Left hindlimb (tissue), 1 donor: ENCODE results near the gene KL.

Experiments used
- DNase-seq: peaks from one replicate; pipeline ENCODE4 v3.0.0-alpha.2; 2018

The KL gene

DNA sequence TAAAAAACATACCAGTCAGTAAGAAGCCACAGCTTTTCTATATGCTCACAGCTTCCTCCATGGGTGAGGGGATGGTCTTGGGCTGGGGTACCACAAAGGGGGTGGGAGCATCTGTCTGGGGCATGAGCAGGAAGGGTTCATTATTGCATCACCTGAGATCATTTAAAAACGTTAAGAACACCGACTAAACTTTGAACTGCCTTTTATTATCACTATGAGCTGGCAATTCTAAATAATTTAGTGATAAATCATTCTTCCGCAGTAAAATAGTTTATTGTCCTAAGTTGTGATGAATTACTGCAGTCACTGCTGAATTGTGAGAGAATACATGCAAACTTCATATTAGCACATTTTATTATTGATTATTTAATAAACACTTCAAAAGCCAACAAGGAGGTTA lies 71.6 kb downstream of the KL start:
- no peak for DNase-seq

DNA sequence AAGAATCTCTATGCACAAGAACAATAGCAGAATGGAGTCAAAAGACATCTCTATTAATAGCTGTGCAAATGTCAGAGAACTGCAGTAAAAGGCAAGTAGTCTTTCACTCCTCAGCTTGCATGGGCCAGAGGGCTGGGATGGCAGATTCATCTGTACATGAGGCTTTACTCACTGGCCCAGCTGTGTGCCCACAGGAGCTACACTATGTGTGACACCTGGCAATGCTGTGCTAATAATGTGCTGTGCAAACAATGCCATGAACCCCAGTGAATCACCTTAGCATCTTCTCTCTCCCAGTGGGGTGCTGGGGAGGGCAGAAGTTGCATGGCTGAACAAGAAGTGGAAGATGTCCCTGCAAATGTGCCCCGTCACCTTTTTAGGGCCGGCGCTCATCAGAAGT lies 73.1 kb downstream of the KL start:
- no peak for DNase-seq

DNA sequence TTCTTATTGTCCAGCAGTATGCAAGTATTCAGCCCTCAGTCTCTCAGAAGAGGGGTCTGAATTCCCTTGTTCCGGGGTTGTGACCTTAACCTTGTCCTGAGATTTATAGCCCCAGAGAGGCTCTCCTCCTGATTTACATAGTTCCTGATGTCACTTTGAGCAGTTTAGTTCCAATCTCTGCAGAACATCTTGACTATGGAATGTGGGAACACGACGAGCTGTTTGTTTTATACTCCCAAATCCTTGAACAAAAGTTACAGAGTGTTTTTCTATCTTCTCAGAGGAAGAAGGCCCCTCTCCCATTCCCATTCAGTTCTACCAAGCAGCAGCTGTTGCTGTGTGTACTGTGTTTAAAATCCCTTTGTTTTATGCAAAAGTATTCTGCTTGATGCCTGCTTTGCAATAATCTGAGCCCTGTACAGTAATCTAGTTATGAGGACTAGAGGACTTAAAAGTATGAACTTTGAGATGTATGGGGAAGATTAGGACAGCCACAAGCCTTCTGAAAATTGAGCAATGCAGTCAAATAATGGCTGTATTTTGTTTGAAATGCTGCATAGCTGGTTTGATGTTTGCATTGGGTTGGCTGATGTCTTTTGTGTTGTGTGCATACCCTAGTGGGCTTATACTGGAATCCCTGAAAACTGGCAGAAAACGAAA lies 74.7 kb downstream of the KL start:
- no peak for DNase-seq

DNA sequence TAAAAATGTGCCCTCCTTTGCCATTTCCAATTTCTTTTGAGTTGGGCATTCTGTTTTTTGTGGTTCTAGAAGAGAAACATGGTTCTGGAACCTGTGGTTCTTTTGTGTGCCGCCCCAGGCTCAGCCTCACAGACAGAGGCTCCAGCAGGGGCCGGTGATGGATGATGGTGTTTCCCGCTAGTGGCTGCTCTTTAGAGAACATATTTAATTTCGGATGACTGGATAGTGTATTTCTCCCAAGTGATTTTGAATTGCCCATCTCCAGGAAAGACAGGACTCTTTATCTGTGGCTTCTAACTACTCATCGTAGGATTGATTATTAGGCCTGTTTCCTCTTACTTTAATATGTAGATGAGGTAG lies 75.2 kb downstream of the KL start:
- DNase-seq: no peak

DNA sequence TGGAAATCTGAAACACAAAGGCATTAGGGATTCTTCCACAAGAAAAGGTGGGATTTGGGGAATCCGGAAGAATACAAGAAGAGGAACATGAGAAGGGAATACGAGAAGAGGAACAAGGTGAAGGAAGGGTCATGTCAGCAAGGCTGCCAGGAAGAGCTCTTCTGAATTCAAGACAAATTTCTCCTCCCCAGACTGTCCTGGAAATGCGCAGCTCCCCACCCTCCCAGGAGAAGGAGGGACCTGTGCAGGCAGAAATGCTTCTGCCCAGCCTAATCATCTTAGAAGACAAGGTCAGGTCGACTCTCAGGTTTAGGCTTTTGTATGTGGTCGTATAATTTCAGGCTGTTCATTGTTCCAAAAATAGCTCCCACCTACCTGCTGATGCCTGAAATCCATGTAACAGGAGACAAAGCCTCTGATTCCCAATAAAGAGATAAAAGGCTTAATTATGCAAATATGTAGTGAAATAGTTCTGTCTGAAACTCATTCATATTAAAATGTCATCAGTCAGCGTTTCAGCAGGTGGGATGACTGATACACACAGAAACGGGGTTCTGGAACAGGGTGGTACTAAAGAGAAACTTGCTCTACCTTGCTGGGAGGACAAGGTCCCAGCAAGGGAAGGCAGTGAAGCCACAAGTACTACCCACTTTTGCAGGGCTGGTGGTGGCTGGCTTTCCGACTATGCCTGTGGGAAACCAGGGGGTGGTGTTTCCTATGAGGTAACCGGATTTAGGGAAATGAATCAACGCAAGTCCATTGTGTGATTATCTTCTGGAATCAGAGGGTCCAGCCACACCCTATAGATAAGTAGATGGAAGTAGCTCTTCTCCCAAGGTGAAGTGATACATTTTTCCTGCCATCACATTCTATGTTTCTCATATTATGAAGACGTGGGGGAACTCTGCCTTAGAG lies 76.1 kb downstream of the KL start:
- DNase-seq: no peak

DNA sequence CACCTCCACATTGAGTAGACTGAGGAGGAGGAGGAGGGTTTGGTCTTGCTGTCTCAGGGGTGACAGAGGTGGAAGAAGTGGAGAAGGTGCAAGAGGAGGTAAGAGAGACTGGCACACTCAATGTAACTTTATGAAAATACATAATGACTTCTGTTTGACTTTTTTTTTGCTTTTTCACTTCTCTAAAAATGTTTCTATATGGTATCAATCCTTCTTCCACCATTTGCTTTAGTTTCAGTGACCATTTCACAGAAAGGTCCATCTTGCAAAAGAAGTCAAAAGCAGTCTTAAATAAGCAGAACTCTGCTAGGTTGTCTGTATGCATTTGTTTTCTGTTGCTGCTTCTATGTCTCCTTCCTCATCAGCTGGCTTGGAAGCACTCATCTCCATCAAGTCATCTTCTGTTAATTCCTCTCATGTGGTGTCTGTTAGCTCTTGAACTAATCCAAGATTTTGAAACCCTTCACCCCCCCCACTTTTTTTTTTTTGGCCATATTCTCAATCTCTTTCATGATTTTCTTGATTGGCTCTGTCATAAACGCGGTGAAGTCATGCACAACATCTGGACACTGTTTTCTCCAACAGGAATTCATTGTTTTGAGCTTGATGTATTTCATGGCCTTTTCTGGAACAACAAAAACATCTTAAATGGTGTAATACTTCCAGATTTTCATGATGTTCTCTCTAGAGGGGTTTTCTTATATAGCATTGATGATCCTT lies 80.8 kb downstream of the KL start:
- DNase-seq: no peak

DNA sequence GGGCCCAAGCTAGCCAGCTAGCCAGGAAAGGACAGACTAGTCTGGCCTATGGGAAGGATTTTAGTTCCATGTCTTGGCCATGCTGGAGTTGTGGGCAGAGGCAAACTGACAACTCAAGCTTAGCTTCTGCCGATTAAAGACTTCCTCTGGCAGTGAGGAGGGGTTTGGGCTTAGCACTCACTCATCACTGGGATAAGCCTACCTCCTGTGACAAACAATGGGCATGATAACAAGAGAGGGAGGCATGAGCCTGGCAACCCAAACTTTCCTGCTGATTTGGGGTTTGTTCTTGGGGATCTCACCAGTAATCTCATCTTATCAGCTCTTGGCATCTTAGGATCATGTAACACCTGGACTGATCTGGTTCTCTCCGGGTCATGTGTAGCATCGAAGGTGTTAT lies 83.6 kb downstream of the KL start:
- no peak for DNase-seq

DNA sequence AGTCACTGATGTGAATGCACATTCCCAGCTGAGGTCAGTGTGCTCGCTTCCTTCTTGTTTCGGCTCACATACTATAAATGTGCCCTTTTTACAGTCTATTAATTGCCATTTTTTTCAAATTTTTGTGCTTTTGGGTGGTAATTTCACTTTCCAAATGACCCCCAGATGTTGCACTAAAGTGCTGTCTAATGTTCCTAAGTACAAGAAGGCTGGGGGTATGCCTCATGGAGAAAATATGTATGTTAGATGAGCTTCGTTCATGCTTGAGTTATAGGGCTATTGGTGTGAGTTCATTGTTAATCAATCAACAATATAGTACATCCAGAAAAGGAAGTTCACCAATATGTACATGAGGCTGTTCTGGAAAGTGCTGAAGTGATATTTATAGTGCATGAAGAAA lies 84.7 kb downstream of the KL start:
- no peak for DNase-seq

DNA sequence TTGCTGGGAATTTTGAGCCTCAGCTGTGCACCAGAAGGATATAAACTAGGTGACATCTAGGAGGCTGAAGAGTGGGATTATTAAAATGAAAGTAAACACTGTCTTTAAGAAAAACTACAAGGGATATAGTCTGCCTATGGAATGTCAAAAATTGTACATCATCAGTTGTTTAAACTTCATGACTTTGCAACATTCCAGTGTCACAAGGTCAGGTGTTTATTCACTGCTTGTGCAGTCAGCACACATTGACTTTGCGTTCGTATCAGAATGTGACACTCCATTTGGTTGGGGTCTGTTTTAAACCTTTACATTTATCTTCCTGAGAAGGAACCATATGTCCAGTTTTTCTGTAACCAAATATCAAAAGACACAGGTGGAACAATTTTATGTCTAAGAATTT lies 85.6 kb downstream of the KL start:
- DNase-seq: no peak

DNA sequence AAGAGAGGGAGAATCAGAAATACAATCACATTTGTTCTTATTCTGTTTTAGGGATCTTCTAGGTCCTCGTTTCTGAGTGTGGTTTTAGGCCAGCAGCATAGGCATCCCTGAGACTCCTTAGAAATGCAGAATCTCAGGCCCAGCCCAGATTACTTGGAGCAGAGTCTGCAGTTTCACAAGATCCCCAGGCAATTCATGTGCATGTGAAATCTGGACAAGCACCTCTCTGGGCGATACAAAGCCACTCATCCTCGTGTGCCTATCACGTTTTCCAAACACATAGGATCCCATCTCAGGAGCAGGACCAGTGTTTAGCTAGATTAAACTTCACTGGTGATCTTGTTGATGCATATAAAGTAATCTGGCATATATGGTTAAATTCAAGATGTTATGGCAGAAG lies 87.2 kb downstream of the KL start:
- no peak for DNase-seq

DNA sequence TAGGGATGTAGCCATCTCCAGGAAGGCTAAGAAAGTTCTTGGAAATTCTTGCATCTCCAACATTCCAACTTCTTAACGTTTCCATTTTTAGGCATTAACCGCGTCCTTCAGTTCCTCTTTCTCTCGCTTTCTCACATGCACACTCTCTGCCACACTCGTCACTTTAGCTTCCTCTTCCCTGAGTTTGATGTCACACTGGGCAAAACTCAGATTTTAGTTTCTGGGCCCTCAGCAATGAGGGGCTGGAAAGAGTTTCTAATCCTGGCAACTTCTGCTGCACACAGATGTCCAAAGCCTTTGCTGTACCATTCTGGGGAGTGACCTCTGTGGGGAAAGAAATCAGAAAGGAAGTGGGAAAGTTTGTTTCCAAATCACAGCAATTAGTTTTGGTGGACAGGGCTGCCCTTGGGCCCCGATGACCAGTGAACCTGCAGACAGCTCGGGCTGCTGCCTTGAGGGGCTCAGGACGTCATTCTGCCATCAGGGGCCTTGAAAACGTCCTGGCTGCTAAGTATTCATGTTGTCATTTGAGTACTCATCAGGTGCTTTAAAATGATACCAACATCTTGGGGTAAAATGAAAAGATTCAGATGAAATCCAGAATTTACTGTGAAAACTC lies 89.3 kb downstream of the KL start:
- DNase-seq: no peak

DNA sequence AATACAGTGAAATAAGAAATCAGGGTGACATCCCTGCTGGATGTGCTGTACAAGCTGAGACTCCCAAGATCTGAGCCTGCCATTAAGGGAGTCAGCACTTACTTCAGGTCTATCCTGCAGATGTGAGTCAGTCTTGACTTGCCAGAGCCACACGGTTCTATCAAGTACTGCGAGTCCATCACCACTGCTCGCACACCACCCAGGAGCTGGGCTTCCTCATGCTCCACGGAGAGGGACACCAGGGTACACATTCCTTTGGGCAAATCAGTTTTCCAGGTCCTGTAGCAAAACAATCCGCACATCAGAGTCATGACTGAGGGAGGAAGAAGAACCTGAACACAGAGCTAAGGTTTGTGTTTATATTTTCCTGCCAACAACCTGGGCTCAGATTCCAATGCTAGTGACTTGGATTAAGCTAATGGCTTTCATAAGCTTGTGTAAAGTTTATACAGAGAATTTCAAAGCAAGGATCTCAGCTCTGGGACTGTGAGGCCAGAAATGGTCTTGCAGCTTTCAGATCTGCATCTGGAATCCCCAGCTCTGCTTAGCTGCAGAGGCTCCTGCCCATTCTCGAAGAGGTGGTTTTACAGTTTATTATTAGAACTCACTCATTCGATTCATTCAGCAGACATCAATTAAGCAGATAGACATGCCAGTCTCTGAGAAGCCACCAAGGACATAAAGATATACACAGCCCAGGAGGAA lies 90.6 kb downstream of the KL start:
- DNase-seq: no peak

DNA sequence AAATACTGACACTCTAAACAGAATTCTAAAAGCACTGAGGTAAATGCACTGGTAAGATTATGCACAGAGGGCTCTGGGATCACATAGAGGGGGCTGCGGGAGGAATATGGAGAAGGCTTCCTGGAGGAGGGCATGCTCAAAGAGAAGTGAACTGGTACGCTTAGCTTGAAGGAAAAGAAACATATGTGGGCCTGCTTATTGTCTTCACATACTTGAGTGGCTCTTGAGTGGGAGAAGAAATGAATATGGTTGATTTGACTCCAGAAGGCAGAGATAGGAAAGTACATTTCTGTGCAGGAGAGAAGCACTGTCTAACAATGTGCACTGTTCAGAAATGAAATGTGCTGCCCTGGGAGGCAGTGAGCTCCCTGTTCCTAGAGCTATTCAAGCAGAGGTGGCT lies 91.1 kb downstream of the KL start:
- no peak for DNase-seq

DNA sequence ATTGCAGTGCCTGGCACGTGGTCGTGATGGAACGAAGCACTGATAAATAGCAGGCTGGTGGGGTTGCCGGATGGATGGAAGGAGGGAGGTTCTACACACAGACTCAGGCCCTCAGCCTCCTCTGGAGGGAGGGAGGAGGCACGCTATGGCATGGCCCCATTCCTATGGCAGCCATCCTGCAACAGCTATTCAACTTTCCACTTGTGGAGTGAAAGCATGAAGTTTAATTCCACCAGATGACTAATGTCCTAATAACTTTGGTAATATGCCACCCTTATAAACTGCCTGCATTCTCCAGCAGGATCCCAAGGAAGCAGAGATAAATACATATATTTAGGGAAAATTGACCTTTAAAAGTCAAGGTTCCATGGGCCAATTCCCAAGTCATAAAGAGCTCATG lies 92.4 kb downstream of the KL start:
- no peak for DNase-seq

DNA sequence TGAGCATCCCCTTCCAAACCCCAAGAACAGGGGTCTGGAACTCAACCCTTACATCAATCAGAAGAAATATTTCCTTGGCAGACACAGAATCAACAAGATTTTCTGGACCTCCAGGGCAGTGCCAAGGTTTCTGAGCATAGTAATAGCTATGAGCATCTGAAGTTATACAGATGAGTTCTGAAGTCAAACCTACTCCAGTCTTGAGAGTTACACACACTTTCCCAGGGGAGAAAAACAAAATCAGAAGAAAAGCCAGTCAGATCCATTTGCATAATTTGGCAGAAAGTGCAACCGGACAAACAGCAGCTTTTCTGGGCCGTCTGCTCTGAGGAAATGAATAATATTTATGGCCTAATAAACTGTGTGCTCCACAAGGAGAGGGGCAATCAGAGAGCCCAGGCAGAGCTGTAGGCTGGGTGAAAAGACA lies 93.1 kb downstream of the KL start:
- no peak for DNase-seq

DNA sequence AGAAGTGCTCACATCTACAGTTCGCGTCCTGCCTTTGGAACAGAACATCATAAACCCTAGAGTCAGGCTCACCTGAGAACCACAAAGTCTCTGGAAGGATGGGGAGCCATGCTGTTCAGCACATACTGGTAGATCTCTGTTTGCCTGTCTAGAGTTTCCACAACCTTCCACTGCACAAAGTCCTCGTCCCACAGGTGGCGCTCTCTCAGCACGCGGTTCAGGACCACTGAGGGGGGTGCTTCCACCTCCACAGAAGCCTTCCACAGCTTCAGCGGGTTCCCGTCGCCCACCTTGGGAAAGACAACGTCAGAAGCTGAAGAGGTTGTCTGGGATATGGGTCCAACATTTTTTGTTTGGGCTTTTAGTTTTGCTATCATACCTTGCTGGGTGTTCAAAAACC lies 93.6 kb downstream of the KL start:
- DNase-seq: no peak

DNA sequence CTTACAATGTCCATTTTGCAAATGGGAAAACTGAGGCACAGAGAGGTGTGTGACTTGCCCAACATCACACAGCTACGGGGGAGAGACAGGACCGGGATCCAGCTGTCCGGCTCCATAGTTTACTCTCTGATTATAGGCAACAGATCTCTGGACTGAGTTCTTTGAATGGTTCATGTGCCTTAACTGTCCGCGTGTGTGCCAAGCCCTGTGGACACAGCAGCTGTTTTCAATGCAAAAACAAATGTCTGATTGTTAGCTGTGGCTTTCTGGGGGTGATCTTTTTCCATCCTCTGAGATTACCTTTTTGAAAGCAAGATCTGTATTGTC lies 94.1 kb downstream of the KL start:
- no peak for DNase-seq

DNA sequence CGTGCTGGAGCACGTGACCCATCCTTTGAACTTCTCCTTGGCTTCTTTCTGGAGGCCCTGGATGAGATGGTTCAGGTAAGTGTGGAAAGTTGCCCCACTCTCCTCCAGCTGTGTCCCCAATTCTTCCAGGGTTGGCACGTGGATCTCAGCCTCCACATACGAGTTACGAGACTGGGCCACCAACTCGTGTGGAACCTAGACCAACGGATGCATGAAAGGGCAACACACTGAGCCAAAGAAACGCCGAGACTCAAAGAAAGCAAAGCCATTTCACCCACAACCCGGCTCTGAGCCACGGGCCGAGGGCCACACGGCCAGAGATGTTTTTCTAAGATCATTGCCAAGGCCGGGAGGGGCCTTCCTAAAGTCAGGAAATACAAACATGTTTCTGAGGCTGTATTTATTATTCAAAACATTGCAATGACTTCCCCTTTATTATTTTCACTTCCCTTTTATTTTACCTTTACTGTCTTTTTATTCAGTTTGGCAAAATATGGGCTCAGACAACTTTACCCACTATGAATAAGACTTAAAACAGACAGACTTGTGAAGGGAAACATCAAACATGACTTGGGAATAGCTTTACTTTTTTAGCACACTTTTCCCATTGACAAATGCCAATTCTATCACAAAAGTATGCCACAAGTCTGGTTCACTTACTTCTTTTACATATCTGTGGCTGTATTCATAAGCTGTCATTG lies 94.6 kb downstream of the KL start:
- DNase-seq: peak; percentile 63

DNA sequence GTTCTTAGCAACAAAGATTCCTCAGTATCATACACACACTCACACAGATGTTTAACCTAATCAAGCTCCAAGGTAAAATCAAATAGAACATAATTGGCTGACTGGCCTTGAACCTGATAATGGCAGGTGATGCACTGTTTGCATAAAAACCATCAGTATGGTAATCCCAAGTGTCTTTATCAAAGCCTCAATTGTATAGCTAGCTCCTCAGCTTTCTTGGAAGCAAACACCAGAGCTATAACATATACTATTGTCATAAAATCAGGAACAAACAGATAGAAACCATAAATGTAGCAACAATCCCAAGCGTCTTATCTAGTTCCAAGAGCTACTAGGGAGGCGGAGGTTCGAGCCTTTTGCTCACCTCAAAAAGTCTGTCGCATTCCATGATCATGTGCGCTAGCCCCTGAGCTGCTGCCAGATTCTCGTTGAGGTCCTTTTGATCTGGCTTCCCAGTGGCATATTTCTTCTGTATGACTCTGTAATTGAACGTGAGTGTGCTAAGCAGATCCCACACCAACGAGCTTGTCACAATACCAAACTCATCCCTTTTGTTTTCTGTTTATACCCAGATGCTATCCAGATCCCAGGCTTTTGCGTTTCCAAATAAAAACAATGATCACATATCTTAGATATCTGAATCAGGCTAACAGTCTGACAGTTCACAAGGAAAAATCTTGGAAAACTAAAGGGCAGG lies 95.3 kb downstream of the KL start:
- peak; percentile 64 for DNase-seq

DNA sequence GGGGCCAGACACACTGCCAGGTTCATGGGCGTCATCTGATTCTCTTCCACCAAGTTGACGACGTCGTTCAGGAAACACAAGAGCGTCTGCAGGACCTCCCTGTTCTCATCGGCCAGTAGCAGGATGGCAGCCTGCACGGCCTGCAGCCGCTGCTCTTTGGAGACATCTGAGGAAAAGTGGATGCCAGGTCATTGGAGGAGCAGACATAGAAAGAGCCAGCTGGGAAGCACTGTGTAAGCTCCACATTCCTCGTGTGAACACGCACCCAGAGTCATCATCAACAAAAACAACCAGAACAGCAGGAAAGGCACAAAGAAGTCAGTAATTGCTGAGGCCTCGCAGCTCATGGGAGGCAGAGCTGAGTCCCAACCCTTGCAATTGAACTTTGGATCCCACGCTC lies 96.5 kb downstream of the KL start:
- no peak for DNase-seq

DNA sequence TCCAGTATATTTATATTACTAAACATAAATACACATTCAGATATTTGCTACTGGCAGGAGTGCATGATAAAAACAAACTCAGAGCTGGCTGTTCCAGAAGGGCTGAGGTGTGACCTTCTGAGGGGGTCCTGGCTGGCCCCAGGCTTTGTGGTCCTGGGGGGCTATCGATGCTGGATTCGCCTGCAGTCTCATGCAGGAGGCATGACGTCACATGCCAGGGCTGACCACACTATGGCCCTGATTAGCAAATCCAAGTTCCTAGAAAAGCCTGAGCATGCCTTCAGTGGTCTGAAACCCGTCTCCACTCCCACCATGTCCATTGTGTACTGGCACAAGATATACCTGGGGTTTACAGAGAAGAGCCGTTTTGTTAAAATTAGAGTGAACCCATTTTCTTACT lies 97.9 kb downstream of the KL start:
- no peak for DNase-seq

DNA sequence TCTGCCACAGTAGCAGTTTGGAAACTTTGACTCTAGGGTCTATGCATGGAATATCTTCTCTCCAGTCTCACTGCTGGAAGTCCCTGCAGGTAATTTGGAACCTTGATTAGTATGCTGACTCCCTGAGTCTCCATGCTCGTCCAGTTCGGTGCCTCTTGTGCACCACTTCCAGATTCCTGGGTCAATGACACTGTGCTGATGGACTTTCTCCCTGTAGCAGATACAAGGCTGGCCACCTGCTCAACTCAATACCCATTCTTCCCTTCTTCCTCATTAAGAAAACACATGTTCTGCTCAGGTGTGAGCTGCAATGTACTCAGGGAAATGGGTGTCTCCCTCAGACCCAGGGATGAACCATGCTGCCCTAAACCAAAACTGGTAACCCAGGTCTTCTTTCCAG lies 99.1 kb downstream of the KL start:
- DNase-seq: no peak
